NCI-H2227 treated with DMSO at 0.1 percent for 48 hours (cell line): ENCODE data around the gene SPATS2L.

Experiments used
- DNase-seq: peaks from one replicate; lab custom pipeline; 2025; lab: John Stamatoyannopoulos, UW

SPATS2L gene

GRCh38 chr2:200306196-200306930 is at the start of gene SPATS2L:
Gene SPATS2L, plus strand, starts transcription at chr2:200306693. Its CDS starts 82,552 bp downstream, at chr2:200389245.
- DNase-seq: peak; percentile 80

- no peak for DNase-seq
These were observed 48.9 kb upstream of the SPATS2L start for GRCh38 chr2:200257570-200257969.

- DNase-seq: no peak
These were observed 48.4 kb upstream of the SPATS2L start for GRCh38 chr2:200258081-200258480.

GRCh38 chr2:200258881-200259576 is 47.5 kb upstream of the SPATS2L start:
- no peak for DNase-seq

- DNase-seq: no peak
These were observed 46.9 kb upstream of the SPATS2L start for GRCh38 chr2:200259577-200259957.

GRCh38 chr2:200262047-200262446 is 44.4 kb upstream of the SPATS2L start:
- no peak for DNase-seq

- DNase-seq: no peak
These were observed 43.2 kb upstream of the SPATS2L start for GRCh38 chr2:200263279-200263678.

GRCh38 chr2:200264631-200265030 is 41.9 kb upstream of the SPATS2L start:
- DNase-seq: no peak

- DNase-seq: no peak
These were observed 40.1 kb upstream of the SPATS2L start for GRCh38 chr2:200266406-200266805.

- DNase-seq: no peak
These were observed 39.1 kb upstream of the SPATS2L start for GRCh38 chr2:200267350-200267749.

GRCh38 chr2:200270732-200271131 is 35.8 kb upstream of the SPATS2L start:
- no peak for DNase-seq

GRCh38 chr2:200272320-200272719 is 34.2 kb upstream of the SPATS2L start:
- no peak for DNase-seq

- DNase-seq: no peak
These were observed 32.1 kb upstream of the SPATS2L start for GRCh38 chr2:200274116-200275075.

- DNase-seq: no peak
These were observed 31.0 kb upstream of the SPATS2L start for GRCh38 chr2:200275295-200276013.

- DNase-seq: no peak
These were observed 30.0 kb upstream of the SPATS2L start for GRCh38 chr2:200276472-200276871.

GRCh38 chr2:200278694-200279316 is 27.7 kb upstream of the SPATS2L start:
- no peak for DNase-seq

GRCh38 chr2:200279857-200280256 is 26.6 kb upstream of the SPATS2L start:
- no peak for DNase-seq

- DNase-seq: no peak
These were observed 19.9 kb upstream of the SPATS2L start for GRCh38 chr2:200286578-200286977.

GRCh38 chr2:200288670-200289429 is 17.6 kb upstream of the SPATS2L start:
- no peak for DNase-seq

GRCh38 chr2:200296118-200296517 is 10.4 kb upstream of the SPATS2L start:
- no peak for DNase-seq

- no peak for DNase-seq
These were observed 9.4 kb upstream of the SPATS2L start for GRCh38 chr2:200297100-200297499.
